Upper lobe of left lung (tissue), 6 donors: ENCODE results near the gene DSTYK. TPM values are rescaled to one million over a fixed set of nuclear protein-coding genes. Genes with fewer than 3 reads are reported as not detected.

Experiments
- ATAC-seq, 2 donors: fragments of 200-7000 bp; cut with Tn5 transposase; one replicate each; pipeline ENCODE4 v1.9.1; 2022; ENCODE audit warnings: mild to moderate bottlenecking in 2 of 2, moderate library complexity in 2 of 2; ENCODE audit not compliant: low FRiP score in 2 of 2
- DNase-seq, 2 donors: peaks; one replicate each; pipeline ENCODE4 v3.0.0-alpha.2; 2019 to 2020
- H3K27ac ChIP-seq, 4 donors: fragments of 200-600 bp; sonication (generic); one replicate each; pipeline ENCODE4 v1.5.1; 2016 to 2019
- H3K27me3 ChIP-seq, 4 donors: fragments of 200-600 bp; sonication (generic); one replicate each; pipeline ENCODE4 v1.5.1; 2017 to 2019
- H3K36me3 ChIP-seq, 4 donors: fragments of 200-600 bp; sonication (generic); one replicate each; pipeline ENCODE4 v1.5.1; 2016 to 2019
- H3K4me1 ChIP-seq, 4 donors: fragments of 200-600 bp; sonication (generic); one replicate each; pipeline ENCODE4 v1.5.1; 2018 to 2019
- H3K4me3 ChIP-seq, 4 donors: fragments of 200-600 bp; sonication (generic); one replicate each; pipeline ENCODE4 v1.5.1; 2017 to 2019; ENCODE audit warnings: mild to moderate bottlenecking in 2 of 4, moderate library complexity in 1 of 4
- H3K9me3 ChIP-seq, 4 donors: fragments of 200-600 bp; sonication (generic); one replicate each; pipeline ENCODE4 v1.5.1; 2018 to 2019
- CTCF ChIP-seq, 6 experiments: fragments of 450-650 bp in 4 of 6; fragments of 200-600 bp in 2 of 6; sonication (generic) in 2 of 6; IDR thresholded peaks; one replicate each; pipeline ENCODE4 v1.5.1; 2016 to 2019; ENCODE audit warnings: antibody characterized with exemption in 6 of 6
- EP300 ChIP-seq, 4 donors: sonication (generic); formaldehyde crosslinking; IDR thresholded peaks; one replicate each; pipeline ENCODE4 v1.5.1; 2017; ENCODE audit warnings: antibody characterized with exemption in 4 of 4, control low read depth in 2 of 4
- POLR2A ChIP-seq, 4 donors: fragments of 450-650 bp; IDR thresholded peaks; one replicate each; pipeline ENCODE4 v1.5.1; 2016 to 2017; ENCODE audit warnings: antibody characterized with exemption in 4 of 4, mild to moderate bottlenecking in 2 of 4
- POLR2AphosphoS5 ChIP-seq, 2 donors: sonication (generic); formaldehyde crosslinking; IDR thresholded peaks; one replicate each; pipeline ENCODE4 v1.5.1; 2017; ENCODE audit warnings: antibody characterized with exemption in 2 of 2
- WGBS, 2 donors: methylation state at CpG; one replicate each; pipeline ENCODE4 v1.1.5; 2017 to 2018; 5-methylcytosine and 5-hydroxymethylcytosine counted together
- total RNA-seq, 6 donors: library from RNA; depleted of rRNA in 4 of 6; stranded (reverse); fragments of >200 nt in 4 of 6; gene quantifications; one replicate each; pipeline versions ENCODE4 v1.1.0 to v1.2.1, GENCODE V29; 2016 to 2021
- donor health status: DM: no; HTN: no; CAD: no; lungs with moderate emphysema.
- donor health status: DM: no; HTN: yes; CAD: no; lungs with severe emphysema.

Gene DSTYK
- total RNA-seq, 6 donors from 2014 or later, result 8.4 to 15.7 (median 10.6) TPM

GRCh38 chr1:205225901-205226765 lies 14.6 kb upstream of the DSTYK start:
- H3K4me3 ChIP-seq, result no peak overlapping the region
- TF ChIP-seq POLR2AphosphoS5 (IDR thresholded peaks at IDR 0.05), result no peak
- no peak for TF ChIP-seq POLR2A (IDR thresholded peaks at IDR 0.05)
- TF ChIP-seq EP300 (IDR thresholded peaks at IDR 0.05), result no peak
- TF ChIP-seq CTCF (IDR thresholded peaks at IDR 0.05), result no peak
- no peak for ATAC-seq
- no peaks in the 10 kb centered on the region for H3K36me3 ChIP-seq
- no peak overlapping the region for H3K27ac ChIP-seq
- DNase-seq, result no peak
- peaks cover 22 to 36% (median 30%) of the 10 kb centered on the region in 4 donors for H3K4me1 ChIP-seq
- WGBS, 2 donors, result 57 to 61% methylated on average over 11 of the region's 11 CpGs
- no peaks in the 10 kb centered on the region for H3K9me3 ChIP-seq
- no peaks in the 10 kb centered on the region for H3K27me3 ChIP-seq

GRCh38 chr1:205224736-205225135 lies 13.2 kb upstream of the DSTYK start:
- no peak for ATAC-seq
- Histone ChIP-seq H3K36me3 (no peaks in the 10 kb centered on the region), H3K9me3 (no peaks in the 10 kb centered on the region), H3K27ac (no peak overlapping the region), H3K4me3 (no peak overlapping the region), H3K27me3 (no peaks in the 10 kb centered on the region), H3K4me1 (peaks cover 13 to 25% (median 22%) of the 10 kb centered on the region in 4 donors)
- TF ChIP-seq POLR2AphosphoS5 (IDR thresholded peaks at IDR 0.05) (no peak), CTCF (IDR thresholded peaks at IDR 0.05) (no peak), EP300 (IDR thresholded peaks at IDR 0.05) (no peak), POLR2A (IDR thresholded peaks at IDR 0.05) (no peak)
- no peak for DNase-seq

- no peaks in the 10 kb centered on the region for H3K27me3 ChIP-seq
- no peaks in the 10 kb centered on the region for H3K36me3 ChIP-seq
- no peak for DNase-seq
- no peaks in the 10 kb centered on the region for H3K4me1 ChIP-seq
- TF ChIP-seq CTCF (IDR thresholded peaks at IDR 0.05), result no peak
- TF ChIP-seq POLR2A (IDR thresholded peaks at IDR 0.05), result no peak
- no peak for TF ChIP-seq EP300 (IDR thresholded peaks at IDR 0.05)
- no peak for TF ChIP-seq POLR2AphosphoS5 (IDR thresholded peaks at IDR 0.05)
- no peak overlapping the region for H3K4me3 ChIP-seq
- H3K9me3 ChIP-seq, result no peaks in the 10 kb centered on the region
- no peak overlapping the region for H3K27ac ChIP-seq
- no peak for ATAC-seq
- WGBS, 2 donors, result 61% methylated on average over 2 of the region's 2 CpGs
Measured at GRCh38 chr1:205220421-205220820, 8.9 kb upstream of the DSTYK start.

- WGBS, 2 donors, result 57 to 72% methylated on average over 3 of the region's 3 CpGs
- Histone ChIP-seq H3K36me3 (no peaks in the 10 kb centered on the region), H3K27me3 (no peaks in the 10 kb centered on the region), H3K4me3 (no peak overlapping the region), H3K4me1 (no peaks in the 10 kb centered on the region), H3K9me3 (no peaks in the 10 kb centered on the region), H3K27ac (no peak overlapping the region)
- no peak for DNase-seq
- TF ChIP-seq POLR2A (IDR thresholded peaks at IDR 0.05) (no peak), POLR2AphosphoS5 (IDR thresholded peaks at IDR 0.05) (no peak), EP300 (IDR thresholded peaks at IDR 0.05) (no peak), CTCF (IDR thresholded peaks at IDR 0.05) (no peak)
- no peak for ATAC-seq
Measured at GRCh38 chr1:205217418-205217817, 5.9 kb upstream of the DSTYK start.

GRCh38 chr1:205216588-205216987 lies 5.1 kb upstream of the DSTYK start:
- H3K4me3 ChIP-seq, result no peak overlapping the region
- no peak for DNase-seq
- no peaks in the 10 kb centered on the region for H3K27me3 ChIP-seq
- WGBS, 2 donors, result 85 to 95% methylated on average over 4 of the region's 4 CpGs
- H3K4me1 ChIP-seq, result peaks cover 0 to 8% (median 5%) of the 10 kb centered on the region in 4 donors
- no peaks in the 10 kb centered on the region for H3K36me3 ChIP-seq
- no peak overlapping the region for H3K27ac ChIP-seq
- H3K9me3 ChIP-seq, result no peaks in the 10 kb centered on the region
- no peak for ATAC-seq
- TF ChIP-seq EP300 (IDR thresholded peaks at IDR 0.05), result no peak
- no peak for TF ChIP-seq POLR2A (IDR thresholded peaks at IDR 0.05)
- no peak for TF ChIP-seq CTCF (IDR thresholded peaks at IDR 0.05)
- TF ChIP-seq POLR2AphosphoS5 (IDR thresholded peaks at IDR 0.05), result no peak
